Keratinocyte (primary cell): Measurements from ENCODE around the gene ADAD2.

Source experiments
- EZH2 ChIP-seq: IDR thresholded peaks from one replicate; pipeline ENCODE4 v1.6.1; 2012; ENCODE audit warnings: inconsistent platforms, mild to moderate bottlenecking, low read length, moderate library complexity
- TF ChIP-seq, protein P1 (sequence below), 3 experiments: IDR thresholded peaks in 1 of 3; conservative IDR thresholded peaks in 1 of 3; optimal IDR thresholded peaks in 1 of 3; 2 replicates in 2 of 3; 3 replicates in 1 of 3; pipeline versions ENCODE3 to v1.5.1; 2011; ENCODE audit warnings: low read length in 3 of 3, mild to moderate bottlenecking in 3 of 3, moderate library complexity in 2 of 3, control low read depth in 1 of 3, inconsistent platforms in 1 of 3; ENCODE audit not compliant: insufficient read depth in 2 of 3; ENCODE audit errors: extremely low read depth in 1 of 3

DNA sequence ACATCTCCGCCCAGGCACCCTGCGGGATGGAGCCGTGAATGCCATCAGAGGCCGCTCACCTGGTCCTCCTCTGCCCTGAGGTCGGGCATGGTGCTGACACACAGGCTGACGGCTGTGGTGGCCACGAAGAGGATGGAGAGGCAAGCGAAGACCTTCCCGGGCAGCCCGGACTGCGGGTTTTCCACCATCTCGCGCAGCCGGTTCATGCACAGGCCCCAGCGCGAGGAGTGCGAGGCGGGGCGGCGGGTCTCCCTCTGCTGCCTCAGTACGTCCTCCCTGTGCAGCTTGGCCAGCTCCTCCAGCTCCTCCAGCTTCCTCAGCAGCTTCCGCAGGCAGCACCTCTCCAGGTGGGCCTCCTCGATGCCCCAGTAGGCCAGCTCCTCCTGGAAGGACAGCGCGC lies 45.7 kb downstream of the ADAD2 start:
- TF ChIP-seq, protein P1, sequence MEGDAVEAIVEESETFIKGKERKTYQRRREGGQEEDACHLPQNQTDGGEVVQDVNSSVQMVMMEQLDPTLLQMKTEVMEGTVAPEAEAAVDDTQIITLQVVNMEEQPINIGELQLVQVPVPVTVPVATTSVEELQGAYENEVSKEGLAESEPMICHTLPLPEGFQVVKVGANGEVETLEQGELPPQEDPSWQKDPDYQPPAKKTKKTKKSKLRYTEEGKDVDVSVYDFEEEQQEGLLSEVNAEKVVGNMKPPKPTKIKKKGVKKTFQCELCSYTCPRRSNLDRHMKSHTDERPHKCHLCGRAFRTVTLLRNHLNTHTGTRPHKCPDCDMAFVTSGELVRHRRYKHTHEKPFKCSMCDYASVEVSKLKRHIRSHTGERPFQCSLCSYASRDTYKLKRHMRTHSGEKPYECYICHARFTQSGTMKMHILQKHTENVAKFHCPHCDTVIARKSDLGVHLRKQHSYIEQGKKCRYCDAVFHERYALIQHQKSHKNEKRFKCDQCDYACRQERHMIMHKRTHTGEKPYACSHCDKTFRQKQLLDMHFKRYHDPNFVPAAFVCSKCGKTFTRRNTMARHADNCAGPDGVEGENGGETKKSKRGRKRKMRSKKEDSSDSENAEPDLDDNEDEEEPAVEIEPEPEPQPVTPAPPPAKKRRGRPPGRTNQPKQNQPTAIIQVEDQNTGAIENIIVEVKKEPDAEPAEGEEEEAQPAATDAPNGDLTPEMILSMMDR (optimal IDR thresholded peaks at IDR 0.05 in 1 of 3, IDR thresholded peaks at IDR 0.05 in 1 of 3, conservative IDR thresholded peaks at IDR 0.05 in 1 of 3; ENCODE audit: extremely low read depth in 1 of 3, insufficient read depth in 2 of 3, low read length in 3 of 3): no peak
- no peak for TF ChIP-seq EZH2
